ENCODE measurements around the gene PODNL1. TPM values are rescaled to one million over a fixed set of nuclear protein-coding genes. Genes with fewer than 3 reads are reported as not detected.

Gene PODNL1
- total and polyA plus RNA-seq, 2 of the 8 experiments (the other 6 are each of a cell fraction or from before 2014, with no cell fraction given): 1.0 to 1.5 TPM

DNA sequence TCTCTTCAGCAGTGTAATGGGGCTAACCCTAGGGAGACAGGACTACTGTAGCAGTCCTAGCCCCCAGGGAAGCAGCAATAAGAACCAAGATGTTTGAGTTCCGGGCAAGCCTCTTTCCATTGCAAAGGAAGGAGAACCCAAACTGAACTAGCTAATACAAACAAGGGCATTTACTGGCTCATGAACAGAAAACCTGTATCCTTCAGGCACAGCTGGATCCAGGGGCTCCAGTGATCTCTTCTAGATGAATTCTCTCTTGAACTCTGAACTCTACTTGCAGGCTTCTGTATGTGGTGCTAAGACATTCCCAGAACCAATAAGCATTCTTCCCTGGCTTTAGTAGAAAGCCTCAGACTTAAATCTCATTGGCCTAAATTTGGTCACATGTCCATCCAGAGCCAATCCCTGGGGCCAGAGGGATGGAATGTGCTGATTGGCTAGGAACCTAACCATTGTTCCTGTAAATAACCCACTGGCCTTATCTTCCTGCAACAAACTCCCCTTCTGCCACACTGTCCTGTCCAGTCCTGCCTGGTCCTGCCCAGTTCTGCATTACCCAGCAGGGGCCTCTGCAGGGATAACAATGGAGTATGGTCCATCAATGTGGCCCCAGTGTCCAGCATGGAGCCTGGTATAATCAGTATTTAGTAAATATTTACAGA, 3.9 kb upstream of the PODNL1 start:
- H3K36me3 ChIP-seq (ENCODE audit: control insufficient read depth in 2 of 4, insufficient read depth in 4 of 4, low read length in 3 of 4): no peaks in the 10 kb centered on the region
- 95% methylated on average over 1 of the region's 1 CpG; no CpG with 5 or more reads in 1 of the 2 experiments for WGBS, 2 experiments (ENCODE audit: extremely low coverage in 1 of 2, insufficient coverage in 1 of 2, insufficient read length in 1 of 2, insufficient replicate concordance in 2 of 2, low coverage in 1 of 2, low lambda C conversion rate in 2 of 2, missing lambda C conversion rate in 1 of 2)
- no peak overlapping the region for H4K8ac ChIP-seq (ENCODE audit: extremely low read depth, insufficient read depth, low read length)
- H3K4me1 ChIP-seq (replicated peaks in 1 of 4; ENCODE audit: control insufficient read depth in 3 of 4, insufficient read depth in 4 of 4, low read length in 3 of 4): peaks cover 0 to 12% (median 9%) of the 10 kb centered on the region in 4 experiments; a peak in 5 of 7 replicates
- H2BK120ac ChIP-seq (replicated peaks; ENCODE audit: low read depth, low read length): no peak overlapping the region
- CTCF ChIA-PET (ENCODE audit: partially characterized antibody): interaction anchor here (1.1 to 2.0 kb wide), 3 partner anchors 11 to 63 kb away, joined by 3 to 4 read pairs (median 3); partner anchors contain the start of gene DCAF15
- H2BK5ac ChIP-seq (ENCODE audit: low read depth, low read length): no peak overlapping the region
- FAIRE-seq (no peak), DNase-seq (ENCODE audit: low read depth in 1 of 2, low spot score in 2 of 2) (no peak)
- H3K9ac ChIP-seq (replicated peaks in 1 of 4; ENCODE audit: extremely low read depth in 1 of 4, low read depth in 3 of 4, low read length in 3 of 4): no peak overlapping the region
- no peak overlapping the region for H3K14ac ChIP-seq (ENCODE audit: insufficient read length)
- H2BK20ac ChIP-seq (ENCODE audit: low read length): no peak overlapping the region
- no peak overlapping the region for H3K56ac ChIP-seq (replicated peaks; ENCODE audit: insufficient read length, low read depth, low read length)
- no peak overlapping the region for H2BK15ac ChIP-seq (ENCODE audit: low read length)
- no peak overlapping the region for H2BK12ac ChIP-seq (ENCODE audit: low read depth, low read length)
- no peak overlapping the region for H3K23ac ChIP-seq (ENCODE audit: insufficient read length)
- POLR2A ChIA-PET (ENCODE audit: partially characterized antibody): interaction anchor here (1.1 to 5.5 kb wide), 2 partner anchors 11 to 40 kb away, joined by 4 to 35 read pairs; partner anchors contain the start of gene DCAF15
- no peaks in the 10 kb centered on the region for H4K20me1 ChIP-seq (replicated peaks in 1 of 2; ENCODE audit: control insufficient read depth in 1 of 2, insufficient read depth in 2 of 2, low read length in 2 of 2)
- no peak overlapping the region for H3K4ac ChIP-seq (replicated peaks; ENCODE audit: insufficient read length, low read depth, low read length)
- TF ChIP-seq ZNF274 (IDR thresholded peaks at IDR 0.05; ENCODE audit: borderline replicate concordance, extremely low read depth, low read length) (no peak), POLR2AphosphoS5 (IDR thresholded peaks at IDR 0.05; ENCODE audit: low read depth, low read length) (no peak)
- TF ChIP-seq, protein P1, sequence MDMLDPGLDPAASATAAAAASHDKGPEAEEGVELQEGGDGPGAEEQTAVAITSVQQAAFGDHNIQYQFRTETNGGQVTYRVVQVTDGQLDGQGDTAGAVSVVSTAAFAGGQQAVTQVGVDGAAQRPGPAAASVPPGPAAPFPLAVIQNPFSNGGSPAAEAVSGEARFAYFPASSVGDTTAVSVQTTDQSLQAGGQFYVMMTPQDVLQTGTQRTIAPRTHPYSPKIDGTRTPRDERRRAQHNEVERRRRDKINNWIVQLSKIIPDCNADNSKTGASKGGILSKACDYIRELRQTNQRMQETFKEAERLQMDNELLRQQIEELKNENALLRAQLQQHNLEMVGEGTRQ (IDR thresholded peaks at IDR 0.05; ENCODE audit: low read length): peak; percentile 32; the same call in 1 of the 2 replicates
- H3K79me2 ChIP-seq (ENCODE audit: control insufficient read depth in 1 of 2, insufficient read depth in 2 of 2, low read length in 2 of 2): no peaks in the 10 kb centered on the region
- H2AK5ac ChIP-seq (ENCODE audit: low read depth, low read length): no peak overlapping the region
- H2AFZ ChIP-seq (ENCODE audit: low read length): no peak overlapping the region
- no peaks in the 10 kb centered on the region for H3K79me1 ChIP-seq (ENCODE audit: low read depth, low read length)
- no peaks in the 10 kb centered on the region for H3K9me3 ChIP-seq (ENCODE audit: insufficient read depth in 2 of 2, low read depth in 1 of 2, low read length in 1 of 2)
- no peak overlapping the region for H4K5ac ChIP-seq (ENCODE audit: insufficient read length, low read depth, low read length)
- H3K4me3 ChIP-seq (ENCODE audit: extremely low read depth in 1 of 4, insufficient read depth in 2 of 4, low read depth in 3 of 4, low read length in 4 of 4): no peak overlapping the region
- H3K18ac ChIP-seq (ENCODE audit: extremely low read depth, low read length): no peak overlapping the region
- H3K4me2 ChIP-seq (ENCODE audit: insufficient read depth in 1 of 2, low read depth in 2 of 2, low read length in 2 of 2): no peak overlapping the region
- peaks cover 0 to 2% (median 0%) of the 10 kb centered on the region in 4 experiments; a peak in 1 of 7 replicates for H3K27me3 ChIP-seq (replicated peaks in 1 of 4; ENCODE audit: control insufficient read depth in 3 of 4, extremely low read depth in 1 of 4, insufficient read depth in 3 of 4, low read length in 3 of 4)
- H3K27ac ChIP-seq (ENCODE audit: low read depth, low read length): no peak overlapping the region
- H4K91ac ChIP-seq (replicated peaks; ENCODE audit: insufficient read length, low read length): no peak overlapping the region
- peaks cover 5% of the 10 kb centered on the region; the same call in 1 of the 2 replicates for H3K23me2 ChIP-seq (ENCODE audit: low read depth, low read length)

Measured in H1 (cell line).